ENCODE data around the gene RNF125.

The RNF125 gene

DNA sequence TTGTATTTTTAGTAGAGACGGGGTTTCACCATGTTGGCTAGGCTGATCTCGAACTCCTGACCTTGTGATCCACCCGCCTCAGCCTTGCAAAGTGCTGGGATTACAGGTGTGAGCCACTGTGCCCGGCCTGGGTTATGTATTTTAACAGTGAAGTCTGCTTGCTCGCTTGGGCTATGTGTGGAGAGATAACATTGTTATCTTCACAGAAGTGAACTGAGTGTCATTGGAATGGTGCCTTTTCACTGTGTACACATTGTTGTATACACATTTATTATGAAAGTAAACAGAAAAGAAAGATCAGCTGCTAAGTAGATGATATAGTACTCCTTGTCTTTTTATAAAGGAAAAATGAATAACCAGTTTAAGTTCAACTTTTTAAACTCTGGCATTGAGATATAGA is 103.4 kb downstream of the RNF125 start:
- H3K27ac ChIP-seq (ENCODE audit: poor library complexity, severe bottlenecking), result no peak overlapping the region
- H3K9me3 ChIP-seq (ENCODE audit: severe bottlenecking), result no peaks in the 10 kb centered on the region
- DNase-seq (ENCODE audit: low spot score) (no peak), ATAC-seq (ENCODE audit: low read depth) (no peak)
- H3K27me3 ChIP-seq (ENCODE audit: insufficient read depth, poor library complexity, severe bottlenecking), result no peaks in the 10 kb centered on the region
- TF ChIP-seq, protein P1, sequence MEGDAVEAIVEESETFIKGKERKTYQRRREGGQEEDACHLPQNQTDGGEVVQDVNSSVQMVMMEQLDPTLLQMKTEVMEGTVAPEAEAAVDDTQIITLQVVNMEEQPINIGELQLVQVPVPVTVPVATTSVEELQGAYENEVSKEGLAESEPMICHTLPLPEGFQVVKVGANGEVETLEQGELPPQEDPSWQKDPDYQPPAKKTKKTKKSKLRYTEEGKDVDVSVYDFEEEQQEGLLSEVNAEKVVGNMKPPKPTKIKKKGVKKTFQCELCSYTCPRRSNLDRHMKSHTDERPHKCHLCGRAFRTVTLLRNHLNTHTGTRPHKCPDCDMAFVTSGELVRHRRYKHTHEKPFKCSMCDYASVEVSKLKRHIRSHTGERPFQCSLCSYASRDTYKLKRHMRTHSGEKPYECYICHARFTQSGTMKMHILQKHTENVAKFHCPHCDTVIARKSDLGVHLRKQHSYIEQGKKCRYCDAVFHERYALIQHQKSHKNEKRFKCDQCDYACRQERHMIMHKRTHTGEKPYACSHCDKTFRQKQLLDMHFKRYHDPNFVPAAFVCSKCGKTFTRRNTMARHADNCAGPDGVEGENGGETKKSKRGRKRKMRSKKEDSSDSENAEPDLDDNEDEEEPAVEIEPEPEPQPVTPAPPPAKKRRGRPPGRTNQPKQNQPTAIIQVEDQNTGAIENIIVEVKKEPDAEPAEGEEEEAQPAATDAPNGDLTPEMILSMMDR (IDR thresholded peaks at IDR 0.05; ENCODE audit: poor library complexity, severe bottlenecking), result no peak
- H3K36me3 ChIP-seq (ENCODE audit: low read depth), result peaks cover 87% of the 10 kb centered on the region
- H3K4me3 ChIP-seq (ENCODE audit: severe bottlenecking), result no peak overlapping the region
- H3K4me1 ChIP-seq (ENCODE audit: insufficient read depth, poor library complexity, severe bottlenecking), result no peaks in the 10 kb centered on the region

Data from RWPE2 (cell line).